GM19238 (cell line): Measurements from ENCODE around the gene GSTO1.
"Not testable (repeated sequence)": the region's sequence is repeated elsewhere in the genome, so short reads cannot be mapped to it uniquely, and the experiment has no call there.

Source experiments
- DNase-seq: peaks from one replicate; pipeline ENCODE4 v3.0.0; 2011; ENCODE audit warnings: low spot score; ENCODE audit not compliant: insufficient read length

The GSTO1 gene

DNA sequence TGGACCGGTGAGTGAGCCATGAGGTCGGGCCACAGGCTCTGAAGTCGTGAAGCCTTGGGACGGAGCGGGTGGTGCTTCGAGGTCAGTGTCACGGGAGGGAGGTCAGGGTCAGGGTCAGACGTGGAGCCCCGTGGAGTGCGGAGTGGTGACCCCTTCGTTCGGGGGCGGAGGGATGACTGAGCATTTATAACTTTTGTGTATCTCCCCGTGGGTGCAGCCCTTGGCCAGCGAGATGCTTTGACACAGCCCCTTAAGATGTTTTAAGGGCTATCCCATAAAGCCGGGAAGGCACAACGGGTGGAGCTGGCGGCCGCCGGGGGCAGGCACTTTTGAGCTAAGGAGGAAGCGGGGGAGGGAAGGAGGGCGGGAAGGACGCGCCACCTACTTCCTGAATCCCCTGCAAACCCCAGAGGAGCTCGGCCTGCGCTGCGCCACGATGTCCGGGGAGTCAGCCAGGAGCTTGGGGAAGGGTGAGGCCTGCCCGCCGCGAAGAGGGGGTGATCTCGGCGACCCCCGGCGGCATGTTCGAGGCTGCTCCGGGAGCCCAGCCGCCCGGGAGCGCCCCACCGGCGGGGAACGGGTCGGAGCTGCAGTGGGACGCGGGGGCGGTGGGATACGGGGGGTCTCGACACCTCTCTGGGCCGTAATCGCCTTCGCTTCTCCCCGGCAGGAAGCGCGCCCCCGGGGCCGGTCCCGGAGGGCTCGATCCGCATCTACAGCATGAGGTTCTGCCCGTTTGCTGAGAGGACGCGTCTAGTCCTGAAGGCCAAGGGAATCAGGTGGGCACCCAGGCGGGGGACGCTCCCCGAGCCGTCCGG lies at the start of gene GSTO1:
GSTO1 (plus strand) TSS at position 400 of the 818 bp plus-strand sequence; CDS start at position 437, 37 bp downstream.
- peak; percentile 55 for DNase-seq

DNA sequence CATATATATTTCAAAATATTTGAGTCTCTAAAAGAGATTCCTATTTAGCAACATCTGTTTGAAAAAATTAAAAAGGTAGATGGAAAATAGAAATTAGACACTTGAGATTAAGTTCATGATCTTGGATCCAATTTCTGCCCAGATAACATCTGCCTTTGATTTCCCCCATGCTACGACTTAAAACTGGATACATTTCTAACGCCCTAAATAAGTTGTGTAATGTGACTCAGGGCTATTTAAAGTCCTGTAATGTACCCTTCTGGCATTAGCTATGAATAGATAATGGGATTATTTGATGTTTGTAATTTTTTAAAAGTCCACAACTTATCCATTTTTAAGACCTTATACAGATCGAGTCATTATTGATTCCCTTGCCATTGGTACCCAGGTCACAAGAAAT lies 46.0 kb upstream of the GSTO1 start:
- no peak for DNase-seq

DNA sequence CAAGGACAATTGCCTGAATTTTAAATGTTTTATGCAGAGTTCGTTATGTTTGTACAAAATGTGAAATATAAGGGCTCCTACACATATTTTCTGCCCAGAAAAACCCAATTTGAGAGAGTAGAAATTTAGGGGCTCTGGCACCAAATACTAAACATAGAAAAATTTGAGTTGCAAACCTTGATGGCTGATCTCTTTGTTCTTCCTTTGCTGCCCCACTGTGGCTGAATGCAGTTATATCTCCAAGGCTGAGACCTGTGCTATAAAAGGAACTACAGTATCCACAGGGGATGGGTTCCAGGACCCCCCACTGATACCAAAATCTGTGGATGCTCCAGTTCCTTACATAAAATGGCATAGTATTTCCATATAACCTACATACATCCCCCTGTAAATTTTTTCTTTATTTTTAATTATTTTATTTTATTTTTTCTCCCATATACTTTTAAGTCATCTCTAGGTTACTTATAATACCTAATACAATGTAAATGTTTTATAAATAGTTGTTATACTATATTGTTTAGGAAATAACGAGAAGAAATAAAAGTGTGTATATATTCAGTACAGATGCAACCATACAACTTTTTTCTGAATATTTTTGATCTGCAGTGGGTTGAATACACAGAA lies 45.0 kb upstream of the GSTO1 start:
- DNase-seq = peak; percentile 10

DNA sequence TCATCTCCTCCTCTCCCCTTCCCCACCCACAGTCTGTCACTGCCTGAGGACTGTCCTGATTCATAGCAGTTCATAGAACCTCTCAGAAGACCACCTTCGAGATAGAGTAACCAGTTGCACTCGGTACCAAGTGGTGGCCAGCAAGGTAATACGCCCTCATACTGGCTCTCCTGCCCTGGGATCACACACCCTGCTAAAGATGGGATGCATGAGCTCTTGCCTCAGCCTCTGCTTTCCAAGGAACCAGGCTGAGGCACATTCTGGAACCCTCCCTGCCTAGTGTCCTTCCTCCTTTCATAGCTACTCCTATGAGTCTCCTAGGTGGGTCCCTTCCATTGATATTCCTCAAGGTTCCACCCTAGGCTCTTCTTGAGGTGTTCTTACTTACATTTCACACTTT lies 38.1 kb upstream of the GSTO1 start:
- no peak for DNase-seq

DNA sequence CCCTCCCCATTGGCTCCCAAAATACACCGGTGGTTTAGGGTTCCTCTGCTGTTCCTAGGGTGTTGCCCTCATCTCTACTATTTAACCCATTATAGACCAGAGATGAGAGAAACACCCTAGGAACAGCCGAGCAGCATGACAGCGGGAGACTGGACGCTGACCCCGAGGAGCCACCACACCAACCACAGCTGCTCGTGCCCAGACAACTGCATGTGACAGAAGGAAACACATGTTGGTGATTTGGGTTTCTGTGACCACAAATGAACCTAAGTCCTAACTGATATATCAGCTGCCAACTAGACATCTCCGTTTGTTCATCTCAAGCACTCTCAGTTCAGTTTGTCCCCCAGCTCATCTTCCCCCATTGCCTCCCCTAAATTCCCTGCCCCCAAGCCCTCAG lies 35.9 kb upstream of the GSTO1 start:
- DNase-seq = no peak

DNA sequence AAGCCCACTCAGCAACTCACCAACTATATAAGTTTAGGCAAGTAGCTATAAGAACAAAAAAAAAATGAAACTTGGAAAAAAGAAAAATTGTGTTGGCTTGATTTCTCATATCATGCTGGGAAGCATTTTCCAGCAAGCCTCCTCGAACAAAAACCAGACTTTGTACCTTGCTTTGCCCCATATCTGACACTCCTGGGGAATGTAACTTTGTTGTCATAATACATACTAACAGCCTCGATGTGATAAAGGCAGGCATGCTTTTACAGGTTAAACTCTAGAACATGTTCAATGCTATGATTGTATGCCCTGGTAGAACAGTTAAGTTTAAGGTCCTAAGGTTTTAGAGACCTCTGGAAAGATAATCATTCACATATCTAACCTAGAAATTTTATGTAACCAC lies 34.2 kb upstream of the GSTO1 start:
- no peak for DNase-seq

DNA sequence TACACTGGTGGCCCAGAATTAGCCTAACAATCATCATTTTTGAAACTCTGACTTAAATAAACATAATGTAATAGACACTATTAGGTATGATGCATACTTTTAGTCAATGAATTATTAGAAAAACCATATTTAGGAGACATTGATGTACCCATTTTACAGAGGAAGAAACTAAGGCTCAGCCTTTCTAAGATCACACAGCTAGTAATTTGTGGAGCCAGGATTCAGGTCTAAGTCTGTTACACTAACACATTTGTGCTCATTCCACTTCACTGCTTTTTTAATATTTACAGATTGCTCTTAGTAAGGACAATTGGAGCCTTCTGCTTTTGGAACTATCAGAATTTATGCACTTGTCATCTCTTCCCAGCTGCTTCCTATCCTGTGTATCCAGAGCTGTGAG lies 31.4 kb upstream of the GSTO1 start:
- no peak for DNase-seq

DNA sequence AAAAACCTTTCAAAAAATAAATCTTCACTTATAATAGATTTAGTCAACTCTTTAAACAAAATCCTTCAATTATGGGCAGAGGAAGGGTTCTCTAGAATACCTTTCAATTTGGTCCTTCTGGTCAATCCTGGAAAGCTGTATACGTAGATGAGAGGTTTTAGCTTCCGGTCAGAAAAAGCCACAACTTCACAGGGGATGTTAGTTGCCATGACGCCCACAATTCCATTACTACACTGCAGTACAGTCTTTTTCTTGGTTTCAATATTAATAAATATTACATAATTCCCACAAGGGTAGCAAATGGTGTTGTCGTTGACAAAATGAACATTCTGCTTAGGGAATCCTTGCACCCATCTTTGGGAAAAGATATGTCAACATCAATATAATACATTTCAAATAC lies 24.2 kb upstream of the GSTO1 start:
- no peak for DNase-seq

DNA sequence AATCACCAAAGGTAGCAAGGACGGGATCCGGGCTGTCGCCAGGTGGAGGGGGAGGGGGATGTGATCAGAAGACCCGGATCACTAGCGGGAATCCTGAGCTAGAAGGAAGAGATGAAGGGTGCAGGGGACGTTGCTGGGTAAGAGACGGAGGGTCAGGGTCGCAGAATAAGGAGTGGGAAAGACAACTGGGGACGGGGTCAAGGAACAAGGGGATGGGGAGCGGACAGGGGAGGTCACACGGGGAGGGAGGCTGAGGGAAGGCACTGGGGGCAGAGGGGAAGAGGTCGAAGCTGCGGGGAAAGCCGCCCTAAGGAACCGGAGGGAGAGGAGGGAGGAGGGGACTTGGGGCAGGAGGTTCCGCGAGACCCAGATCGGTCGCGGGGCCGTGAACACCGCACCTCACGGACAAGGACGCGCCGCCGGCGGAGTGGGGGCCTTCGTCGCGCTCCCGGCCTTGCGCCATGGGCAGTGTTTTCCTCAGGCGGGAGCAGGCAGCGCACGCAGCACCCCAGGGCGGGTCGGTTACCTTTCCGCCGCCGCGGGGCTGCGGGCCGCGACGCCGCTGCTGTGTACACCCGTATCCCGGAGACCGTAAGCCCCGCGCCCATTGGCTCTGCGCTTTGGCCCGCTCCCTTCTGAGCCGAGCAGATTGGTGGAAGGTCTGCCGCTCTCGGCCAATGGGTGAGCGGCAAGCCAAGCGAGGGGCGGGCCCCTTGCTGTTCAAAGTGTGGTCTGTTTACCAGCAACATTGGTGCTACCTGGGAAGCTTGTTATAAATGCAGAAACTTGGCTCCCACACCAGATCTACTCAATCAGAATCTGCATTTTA lies 22.7 kb upstream of the GSTO1 start, which contains the start of gene CFAP43:
CFAP43 (minus strand) TSS at position 581 of the 829 bp plus-strand sequence; CDS start at position 463, 118 bp downstream.
- peak; percentile 98 for DNase-seq

DNA sequence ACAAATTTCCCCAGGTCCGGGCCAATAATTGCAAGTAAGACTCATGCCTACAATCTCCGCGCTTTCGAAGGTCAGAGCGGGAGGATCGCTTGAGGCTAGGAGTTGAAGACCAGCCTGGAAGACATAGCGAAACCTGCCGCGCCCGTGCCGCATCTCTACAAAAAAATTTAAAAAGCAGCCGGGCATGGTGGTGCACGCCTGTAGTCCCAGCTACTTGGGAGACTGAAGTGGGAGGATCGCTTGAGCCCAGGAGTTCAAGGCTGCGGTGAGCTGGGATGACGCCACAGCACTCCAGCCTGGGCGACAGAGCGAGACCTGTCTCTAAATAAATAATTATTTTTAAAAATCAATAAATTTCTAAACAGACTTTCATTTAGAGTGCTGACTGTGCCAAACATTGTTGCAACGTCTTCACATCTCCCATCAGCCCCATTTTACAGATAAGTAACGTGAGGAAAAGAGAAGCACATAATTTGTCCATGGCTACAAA lies 22.0 kb upstream of the GSTO1 start:
- no peak for DNase-seq

DNA sequence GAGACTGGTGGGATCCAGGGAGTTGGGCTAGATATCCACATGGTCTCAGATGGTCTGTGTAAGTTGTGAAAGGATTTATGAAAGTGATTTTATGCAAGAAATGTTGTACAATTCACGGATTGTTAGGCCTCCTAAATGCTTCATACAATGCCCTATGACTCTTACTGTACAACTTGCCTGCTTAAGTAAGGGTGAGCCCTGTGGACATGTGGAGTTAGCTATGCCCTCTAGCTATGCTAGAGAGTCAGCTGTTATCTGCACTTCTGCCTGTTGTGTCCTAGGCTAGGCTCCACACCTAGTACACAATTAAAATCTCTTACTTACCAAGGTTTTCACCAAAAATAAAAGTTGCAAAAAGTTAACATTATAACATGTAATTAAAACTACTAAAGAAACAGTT lies 20.9 kb upstream of the GSTO1 start:
- no peak for DNase-seq

DNA sequence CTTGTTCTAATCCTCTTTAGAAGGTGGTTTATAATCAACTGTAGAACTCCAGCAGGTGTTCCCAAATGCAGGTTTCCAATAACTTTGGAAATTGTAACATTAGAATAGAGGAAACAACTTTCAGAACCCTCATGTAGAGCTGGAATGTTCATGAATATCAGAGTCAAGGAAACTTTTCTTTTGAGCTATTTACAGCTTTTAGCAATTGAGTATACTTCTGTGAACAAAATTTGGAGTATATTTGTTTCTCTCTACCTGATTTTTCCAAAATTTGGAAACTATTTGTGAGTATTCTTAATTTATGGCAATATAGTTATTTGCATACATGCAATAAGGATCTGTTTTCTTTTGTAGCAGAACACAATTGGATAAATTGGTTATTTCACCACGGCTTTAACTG lies 19.8 kb upstream of the GSTO1 start:
- DNase-seq = no peak

DNA sequence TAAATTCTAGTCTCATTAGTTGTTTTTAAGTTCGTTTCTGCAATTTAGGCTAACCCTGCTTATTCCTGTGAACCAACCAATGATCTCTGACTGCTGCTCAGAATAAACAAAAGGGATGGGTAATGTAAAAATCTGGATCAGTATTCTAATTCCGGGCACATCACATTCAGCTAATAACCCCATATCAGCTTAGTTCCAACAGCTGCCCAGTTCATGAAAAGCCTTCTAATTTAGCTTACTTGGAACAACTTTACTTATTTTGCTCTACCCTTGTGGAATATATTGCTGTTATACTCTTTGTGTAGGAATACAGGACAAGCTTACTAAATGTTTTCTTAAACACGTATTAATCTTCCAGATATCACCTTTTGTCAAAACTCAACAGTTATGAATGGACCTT lies 18.9 kb upstream of the GSTO1 start:
- DNase-seq = no peak

DNA sequence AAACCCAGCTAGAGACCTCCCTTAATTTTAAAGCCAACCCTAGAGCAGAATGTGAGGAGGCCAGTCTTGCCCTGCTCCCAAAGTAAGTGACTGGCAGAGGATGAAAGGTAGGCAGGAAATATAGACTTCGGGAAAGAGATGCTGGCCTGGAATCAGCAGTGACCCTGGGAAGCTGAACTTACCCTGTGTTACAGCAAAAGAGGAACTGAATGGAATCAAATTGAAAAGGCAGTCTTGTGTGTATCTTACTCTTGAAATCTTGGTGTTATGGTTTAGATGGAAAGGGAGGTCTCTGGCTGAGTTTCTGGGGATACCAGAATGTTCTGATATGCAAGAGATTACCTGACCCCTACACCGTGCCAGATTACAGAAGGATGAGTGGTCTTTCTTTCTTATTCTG lies 14.6 kb upstream of the GSTO1 start:
- no peak for DNase-seq

DNA sequence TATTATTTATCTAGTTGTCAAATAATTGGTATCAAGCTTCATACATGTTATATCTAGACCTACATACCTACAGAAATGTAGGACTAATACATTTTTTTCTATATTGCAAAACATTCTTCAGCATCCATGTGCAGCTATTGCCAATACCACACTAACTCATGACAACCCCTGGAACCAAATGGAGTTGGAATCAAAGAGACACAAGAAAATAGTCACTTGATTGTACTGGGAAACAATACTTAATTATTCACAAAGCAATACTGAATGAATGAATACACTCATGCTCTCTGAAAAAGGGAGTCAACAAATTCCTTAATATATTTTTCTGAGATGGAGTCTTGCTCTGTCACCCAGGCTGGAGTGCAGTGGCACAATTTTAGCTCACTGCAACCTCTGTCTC lies 12.1 kb upstream of the GSTO1 start:
- no peak for DNase-seq

DNA sequence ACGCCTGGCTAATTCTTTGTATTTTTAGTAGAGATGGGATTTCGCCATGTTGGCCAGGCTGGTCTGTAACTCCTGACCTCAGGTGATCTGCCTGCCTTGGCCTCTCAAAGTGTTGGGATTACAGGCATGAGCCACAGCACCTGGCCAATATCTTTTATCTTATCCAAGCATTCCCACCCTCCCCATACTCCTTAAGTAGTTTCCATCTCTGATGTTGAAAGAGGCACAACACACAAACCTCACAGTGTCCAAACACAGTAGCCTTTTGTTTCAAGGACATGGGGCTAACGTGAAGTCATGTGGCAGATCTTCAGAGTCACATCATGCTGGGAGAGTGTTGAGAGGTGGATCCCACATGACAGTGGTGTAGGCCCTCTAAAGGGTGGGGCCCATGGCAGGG lies 11.7 kb upstream of the GSTO1 start:
- DNase-seq = not testable (repeated sequence)

DNA sequence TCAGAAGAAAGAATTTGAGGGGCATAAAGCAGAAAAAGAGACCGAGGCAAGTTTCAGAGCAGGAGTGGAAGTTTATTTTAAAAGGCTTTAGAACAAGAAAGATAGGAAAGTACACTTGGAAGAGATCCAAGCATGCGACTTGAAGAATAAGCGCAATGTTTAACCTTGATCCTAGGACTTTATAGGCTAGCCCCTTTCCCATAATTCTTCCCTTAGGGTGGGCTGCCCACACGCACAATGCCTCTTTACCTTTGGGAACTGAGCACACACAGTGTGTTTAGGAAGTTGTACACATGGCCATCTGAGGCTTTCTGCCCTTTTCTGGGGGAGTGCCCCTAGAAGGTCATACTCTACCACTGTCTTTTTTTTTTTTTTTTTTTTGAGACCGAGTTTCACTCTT lies 11.2 kb upstream of the GSTO1 start:
- DNase-seq = no peak

DNA sequence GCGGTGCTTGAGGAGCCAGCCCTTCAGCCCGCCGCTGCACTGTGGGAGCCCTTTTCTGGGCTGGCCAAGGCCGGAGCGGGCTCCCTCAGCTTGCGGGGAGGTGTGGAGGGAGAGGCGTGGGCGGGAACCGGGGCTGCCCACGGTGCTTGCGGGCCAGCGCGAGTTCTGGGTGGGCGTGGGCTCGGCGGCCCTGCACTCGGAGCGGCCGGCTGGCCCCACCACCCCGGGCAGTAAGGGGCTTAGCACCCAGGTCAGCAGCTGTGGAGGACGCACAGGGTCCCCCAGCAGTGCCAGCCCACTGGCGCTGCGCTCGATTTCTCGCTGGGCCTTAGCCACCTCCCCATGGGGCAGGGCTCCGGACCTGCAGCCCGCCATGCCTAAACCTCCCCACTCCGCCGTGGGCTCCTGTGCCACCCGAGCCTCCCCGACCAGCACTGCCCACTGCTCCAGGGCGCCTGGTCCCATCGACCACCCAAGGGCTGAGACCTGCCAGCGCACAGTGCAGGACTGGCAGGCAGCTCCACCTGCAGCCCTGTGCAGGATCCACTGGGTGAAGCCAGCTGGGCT lies 9.5 kb upstream of the GSTO1 start:
- DNase-seq = no peak

DNA sequence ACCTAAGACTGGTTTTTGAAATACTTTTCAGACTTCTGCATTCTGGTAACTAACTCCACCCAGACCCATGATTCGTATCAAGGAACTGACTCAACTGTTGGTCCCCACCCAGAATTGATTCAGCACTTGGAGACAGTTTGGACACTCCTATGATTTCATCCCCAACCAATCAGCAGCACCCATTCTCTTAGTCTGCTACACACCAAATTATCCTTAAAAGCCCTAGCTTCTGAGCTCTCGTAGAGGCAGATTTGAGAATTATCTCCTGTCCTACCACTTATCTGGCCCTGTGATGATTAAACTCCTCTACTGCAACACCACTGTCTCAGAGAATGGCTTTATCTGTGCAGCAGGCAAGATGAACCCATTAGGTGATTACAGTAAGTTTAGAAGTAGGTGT lies 7.7 kb upstream of the GSTO1 start:
- DNase-seq = no peak

DNA sequence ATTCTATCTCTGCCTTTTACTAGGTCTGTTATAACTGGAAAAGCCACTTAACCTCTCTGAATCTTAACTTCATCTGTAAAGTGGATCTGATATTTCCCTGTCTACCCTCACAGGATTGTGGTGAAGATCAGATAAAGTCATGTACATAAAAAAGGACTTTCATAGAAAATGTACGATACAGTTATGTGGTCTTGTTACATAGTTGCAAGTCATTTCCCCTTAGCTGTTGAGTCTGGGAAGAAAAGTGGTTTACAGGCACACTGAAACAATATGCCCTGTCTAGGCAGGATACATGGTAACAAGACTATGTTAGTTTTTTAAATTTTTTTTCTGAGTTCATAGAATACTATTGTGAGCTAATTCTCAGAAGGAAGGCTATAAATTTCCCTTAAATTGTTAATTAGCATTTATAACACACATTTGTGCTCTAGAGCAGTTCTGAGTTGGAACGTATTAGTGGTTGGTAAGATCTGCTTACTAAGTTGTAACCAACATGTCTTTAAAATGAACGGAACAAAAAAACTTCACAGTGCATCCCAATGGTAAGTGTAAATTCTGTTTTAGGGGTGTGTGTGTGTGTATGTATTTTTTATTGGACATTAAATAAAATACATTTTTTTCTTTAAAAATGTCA lies 7.1 kb upstream of the GSTO1 start:
- DNase-seq = no peak

DNA sequence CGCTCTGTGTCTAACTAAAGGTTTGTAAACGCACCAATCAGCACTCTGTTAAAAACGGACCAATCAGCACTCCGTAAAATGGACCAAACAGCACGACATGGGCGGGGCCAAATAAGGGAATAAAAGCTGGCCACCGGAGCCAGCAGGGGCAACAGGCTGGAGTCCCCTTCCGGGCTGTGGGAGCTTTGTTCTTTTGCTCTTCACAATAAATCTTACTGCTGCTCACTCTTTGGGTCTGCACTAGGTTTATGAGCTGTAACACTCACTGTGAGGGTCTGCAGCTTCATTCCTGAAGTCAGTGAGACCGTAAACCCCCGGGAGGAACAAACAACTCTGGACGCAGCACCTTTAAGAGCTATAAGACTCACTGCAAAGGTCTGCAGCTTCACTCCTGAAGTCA lies 5.8 kb upstream of the GSTO1 start:
- DNase-seq = not testable (repeated sequence)
